Common myeloid progenitor, CD34-positive (primary cell): ENCODE data around the gene SIK2.

Source experiments
- CTCF ChIA-PET: fragments of 350-600 bp; sonication (Branson Sonifier 250); formaldehyde crosslinking; loops from one replicate; lab custom pipeline; 2021; ENCODE audit warnings: antibody characterized with exemption; lab: Charles Lee
- POLR2A ChIA-PET: fragments of 350-600 bp; sonication (Branson Sonifier 250); formaldehyde crosslinking; loops from one replicate; lab custom pipeline; 2021; ENCODE audit warnings: antibody characterized with exemption; lab: Charles Lee
- DNase-seq, 3 donors: peaks; one replicate each; pipeline versions ENCODE4 v3.0.0 to v3.0.0-alpha.2; 2013
- H3K27ac ChIP-seq, 2 experiments: 1 replicate in 1 of 2; 2 replicates in 1 of 2; pipeline ENCODE4 v1.7.0; 2013; ENCODE audit warnings: inconsistent platforms in 2 of 2, low read length in 2 of 2, mild to moderate bottlenecking in 2 of 2, low read depth in 1 of 2, moderate library complexity in 1 of 2; ENCODE audit not compliant: severe bottlenecking in 2 of 2, insufficient read depth in 1 of 2, poor library complexity in 1 of 2
- H3K27me3 ChIP-seq, 5 experiments: replicated peaks in 2 of 5; 1 replicate in 3 of 5; 2 replicates in 2 of 5; pipeline versions ENCODE4 v1.6.1 to v1.7.0; 2013; ENCODE audit warnings: low read length in 4 of 5, mild to moderate bottlenecking in 2 of 5, moderate library complexity in 2 of 5, inconsistent platforms in 1 of 5; ENCODE audit not compliant: insufficient read depth in 5 of 5, control insufficient read depth in 4 of 5
- H3K36me3 ChIP-seq, 4 experiments: 1 replicate in 2 of 4; 2 replicates in 2 of 4; pipeline versions ENCODE4 v1.6.1 to v1.7.0; 2013; ENCODE audit warnings: low read length in 3 of 4, control low read depth in 1 of 4, mild to moderate bottlenecking in 1 of 4; ENCODE audit not compliant: control insufficient read depth in 4 of 4, insufficient read depth in 4 of 4
- H3K4me1 ChIP-seq, 4 experiments: 1 replicate in 3 of 4; 2 replicates in 1 of 4; pipeline versions ENCODE4 v1.6.1 to v1.7.1; 2013; ENCODE audit warnings: low read length in 3 of 4, mild to moderate bottlenecking in 3 of 4, control low read depth in 1 of 4, inconsistent platforms in 1 of 4, moderate library complexity in 1 of 4; ENCODE audit not compliant: control insufficient read depth in 4 of 4, insufficient read depth in 4 of 4; ENCODE audit errors: control extremely low read depth in 1 of 4
- H3K4me3 ChIP-seq, 7 experiments: 1 replicate in 4 of 7; 2 replicates in 3 of 7; pipeline versions ENCODE4 v1.5.1 to v1.7.0; 2013; ENCODE audit warnings: mild to moderate bottlenecking in 7 of 7, low read length in 6 of 7, moderate library complexity in 6 of 7, inconsistent platforms in 2 of 7, low read depth in 2 of 7, control low read depth in 1 of 7; ENCODE audit not compliant: insufficient read depth in 4 of 7, control insufficient read depth in 1 of 7; ENCODE audit errors: extremely low read depth in 1 of 7
- H3K9me3 ChIP-seq, 5 experiments: 1 replicate in 4 of 5; 2 replicates in 1 of 5; pipeline versions ENCODE4 v1.6.1 to v1.7.1; 2013; ENCODE audit warnings: low read length in 4 of 5, mild to moderate bottlenecking in 2 of 5, inconsistent platforms in 1 of 5, low read depth in 1 of 5, moderate library complexity in 1 of 5; ENCODE audit not compliant: control insufficient read depth in 4 of 5, insufficient read depth in 2 of 5; ENCODE audit errors: control extremely low read depth in 1 of 5
- WGBS: methylation state at CpG from one replicate; pipeline ENCODE4 v1.1.5; 2013; ENCODE audit not compliant: insufficient coverage; 5-methylcytosine and 5-hydroxymethylcytosine counted together

Gene SIK2

DNA sequence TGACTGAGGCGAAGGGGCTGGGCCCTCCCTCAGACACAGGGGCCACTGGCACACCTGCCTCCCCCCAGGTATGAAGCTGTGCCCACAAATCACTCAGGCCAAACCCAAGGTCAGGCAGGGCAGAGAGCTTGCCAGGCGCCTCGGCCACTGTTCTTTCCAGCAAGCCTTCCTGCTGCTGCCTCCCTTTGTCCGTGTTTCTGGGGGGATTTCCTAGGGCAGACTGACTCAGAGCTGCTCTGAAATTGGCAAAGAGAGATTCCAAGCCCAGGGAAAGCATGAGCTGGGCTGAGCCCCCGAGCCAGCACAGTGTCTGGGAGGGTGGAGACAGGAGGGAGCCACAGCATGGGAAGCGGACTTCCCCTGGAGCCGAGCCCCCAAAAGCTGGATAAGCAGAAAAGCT, 130.8 kb downstream of the SIK2 start:
- H3K4me3 ChIP-seq: no peak overlapping the region
- DNase-seq: no peak
- H3K36me3 ChIP-seq: peaks cover 0 to 9% (median 7%) of the 10 kb centered on the region in 4 experiments
- ChIA-PET CTCF (interaction anchor here (0.6 to 3.0 kb wide), 5 partner anchors 9 to 63 kb away, joined by 3 to 7 read pairs (median 3); no protein-coding TSS in a partner anchor), POLR2A (no interaction called here)
- no peaks in the 10 kb centered on the region for H3K27me3 ChIP-seq
- no peaks in the 10 kb centered on the region for H3K4me1 ChIP-seq
- no peak overlapping the region for H3K27ac ChIP-seq
- WGBS: 90% methylated on average over 5 of the region's 7 CpGs
- no peaks in the 10 kb centered on the region for H3K9me3 ChIP-seq

DNA sequence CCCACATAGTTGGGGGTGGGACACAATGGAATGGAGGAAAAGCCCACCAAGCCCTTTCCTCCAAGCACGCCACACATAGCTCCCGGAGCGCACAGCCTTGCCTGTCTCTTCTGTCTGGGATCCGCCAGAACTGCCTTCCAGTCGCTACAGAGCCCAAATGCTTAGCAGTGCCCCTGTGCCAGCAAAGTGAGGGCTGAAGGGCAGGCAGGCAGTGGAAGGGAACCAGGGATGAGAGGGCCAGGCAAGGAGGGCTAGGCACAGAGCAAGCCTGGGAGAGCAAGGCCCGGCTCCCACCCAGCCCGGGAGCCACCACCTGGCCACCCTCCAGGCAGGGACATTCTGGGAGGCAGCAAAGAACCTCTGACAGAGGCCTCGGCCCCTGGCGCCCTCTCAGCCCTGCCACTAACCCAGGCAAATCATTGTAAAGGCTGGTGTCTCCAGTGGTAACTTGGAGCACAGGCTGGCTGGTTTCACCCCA, 131.4 kb downstream of the SIK2 start:
- ChIA-PET POLR2A (no interaction called here), CTCF (interaction anchor here (0.6 to 3.0 kb wide), 5 partner anchors 10 to 62 kb away, joined by 3 to 7 read pairs (median 3); no protein-coding TSS in a partner anchor)
- Histone ChIP-seq H3K27me3 (no peaks in the 10 kb centered on the region), H3K9me3 (no peaks in the 10 kb centered on the region), H3K4me3 (no peak overlapping the region), H3K36me3 (peaks cover 0 to 14% (median 12%) of the 10 kb centered on the region in 4 experiments), H3K27ac (no peak overlapping the region), H3K4me1 (no peaks in the 10 kb centered on the region)
- DNase-seq: no peak
- WGBS: 92% methylated on average over 7 of the region's 9 CpGs

DNA sequence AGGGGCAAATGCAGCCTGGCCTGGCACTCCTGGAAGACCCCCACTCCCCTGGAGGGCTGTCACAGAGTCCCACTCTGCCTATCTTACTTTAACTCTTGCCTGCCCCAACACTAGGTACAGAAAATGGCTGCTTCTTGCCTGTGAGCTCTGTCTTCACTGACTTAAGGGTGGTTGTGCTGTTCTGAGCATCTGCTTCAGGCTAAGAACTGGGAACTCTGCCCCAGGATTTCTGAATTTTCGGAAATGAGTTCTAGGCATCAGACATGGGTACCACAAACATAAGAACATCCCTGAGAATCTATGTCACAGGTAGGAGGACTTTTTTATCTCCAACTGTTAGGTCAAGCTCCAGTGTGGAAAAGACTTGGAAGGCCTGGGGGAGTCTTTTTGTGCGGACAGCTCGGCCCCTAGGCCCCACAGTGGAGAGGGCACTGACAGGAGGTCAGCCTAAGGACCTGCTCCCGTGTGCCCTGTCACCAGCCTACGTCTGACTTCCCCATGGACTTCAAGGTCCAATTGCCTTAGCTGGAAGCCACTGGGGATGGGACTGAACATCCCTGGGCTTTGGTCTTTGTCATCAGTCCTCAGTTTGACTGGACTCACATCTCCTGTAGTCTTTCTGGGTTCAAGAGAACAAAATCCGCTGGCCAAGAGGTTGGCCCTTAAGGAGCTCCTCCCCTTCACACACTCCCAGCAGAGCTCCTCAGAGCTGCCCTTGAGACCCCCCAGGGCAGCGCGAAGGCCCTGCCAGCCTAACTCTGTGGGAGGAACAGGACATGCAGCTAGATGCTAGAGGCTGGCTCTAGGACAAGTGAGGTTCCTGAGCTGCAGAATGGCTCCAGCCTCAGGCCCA, 132.1 kb downstream of the SIK2 start:
- no peak for DNase-seq
- WGBS: 95% methylated on average over 7 of the region's 8 CpGs
- no peaks in the 10 kb centered on the region for H3K9me3 ChIP-seq
- H3K27me3 ChIP-seq: no peaks in the 10 kb centered on the region
- POLR2A ChIA-PET: interaction anchor here (0.6 kb wide), 1 partner anchor 140 kb away, joined by 3 read pairs; no protein-coding TSS in a partner anchor
- no peaks in the 10 kb centered on the region for H3K4me1 ChIP-seq
- no peak overlapping the region for H3K4me3 ChIP-seq
- peaks cover 0 to 14% (median 10%) of the 10 kb centered on the region in 4 experiments for H3K36me3 ChIP-seq
- CTCF ChIA-PET: interaction anchor here (1.0 to 3.0 kb wide), 2 partner anchors 10 to 29 kb away, joined by 3 to 7 read pairs; no protein-coding TSS in a partner anchor
- no peak overlapping the region for H3K27ac ChIP-seq

DNA sequence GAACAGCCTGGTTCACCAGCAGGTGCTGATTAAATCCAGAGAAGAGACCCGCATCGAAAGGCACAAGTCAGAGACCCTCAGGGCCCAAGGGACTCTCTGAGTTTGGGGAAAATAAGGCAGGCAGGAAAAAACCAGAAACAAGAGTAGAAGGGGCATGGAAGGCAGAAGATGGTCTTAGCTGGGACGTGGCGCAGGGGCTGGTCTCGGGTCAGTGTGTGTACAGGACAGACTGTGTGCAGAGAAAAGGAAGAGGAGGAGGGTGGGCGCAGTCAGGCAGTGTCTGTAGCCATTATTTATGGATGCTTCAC, 132.7 kb downstream of the SIK2 start:
- Histone ChIP-seq H3K9me3 (no peaks in the 10 kb centered on the region), H3K4me3 (no peak overlapping the region), H3K27ac (no peak overlapping the region), H3K36me3 (peaks cover 0 to 15% (median 10%) of the 10 kb centered on the region in 4 experiments), H3K4me1 (no peaks in the 10 kb centered on the region), H3K27me3 (no peaks in the 10 kb centered on the region)
- ChIA-PET CTCF (interaction anchor here (1.0 to 3.0 kb wide), 2 partner anchors 11 to 29 kb away, joined by 3 to 7 read pairs; no protein-coding TSS in a partner anchor), POLR2A (interaction anchor here (0.6 kb wide), 1 partner anchor 140 kb away, joined by 3 read pairs; no protein-coding TSS in a partner anchor)
- 95% methylated on average over 6 of the region's 6 CpGs for WGBS
- DNase-seq: no peak

DNA sequence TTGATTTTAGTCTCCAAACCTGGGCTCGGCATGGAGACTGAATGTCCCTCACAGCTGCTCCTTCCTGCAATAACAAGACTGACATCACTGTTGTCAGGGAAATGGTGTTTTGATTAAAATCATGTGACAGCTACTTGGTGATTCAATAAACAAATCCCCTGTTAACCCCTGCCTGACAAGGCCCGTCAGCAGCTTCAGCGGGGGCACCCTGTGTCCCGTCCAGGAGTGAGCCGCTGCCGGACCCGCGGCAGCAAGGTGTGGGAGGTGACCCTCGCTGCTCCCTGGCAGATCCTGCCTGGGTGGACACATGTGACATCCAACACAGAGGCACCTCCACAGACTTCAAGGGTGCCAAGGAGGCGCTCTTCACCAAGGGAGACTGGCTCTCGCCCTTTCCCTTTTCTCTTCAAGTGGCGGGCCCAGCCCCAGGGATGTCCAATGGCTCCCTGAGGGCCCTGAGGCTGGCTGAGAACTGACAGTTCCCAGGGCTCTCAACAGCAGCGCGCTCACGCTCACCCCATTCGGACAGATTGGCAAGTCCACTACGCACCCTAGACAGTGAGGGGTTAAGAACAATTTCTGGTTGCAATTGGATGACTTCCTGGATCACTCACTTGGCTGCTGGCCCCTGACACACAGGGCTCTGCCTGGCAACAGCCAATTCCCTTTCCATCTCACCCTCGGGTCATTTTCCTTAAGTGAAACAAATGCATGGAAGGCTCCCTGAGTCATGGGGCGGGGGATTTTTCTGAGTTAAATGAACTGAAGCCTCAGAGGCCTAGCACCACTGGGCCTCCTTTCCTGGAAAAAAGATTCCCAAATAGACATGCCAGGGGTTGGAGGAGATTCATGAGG, 133.2 kb downstream of the SIK2 start:
- Histone ChIP-seq H3K4me3 (no peak overlapping the region), H3K4me1 (no peaks in the 10 kb centered on the region), H3K9me3 (no peaks in the 10 kb centered on the region), H3K27me3 (no peaks in the 10 kb centered on the region), H3K27ac (no peak overlapping the region), H3K36me3 (peaks cover 0 to 19% (median 11%) of the 10 kb centered on the region in 4 experiments)
- WGBS: 95% methylated on average over 17 of the region's 19 CpGs
- ChIA-PET POLR2A (no interaction called here), CTCF (interaction anchor here (1.0 to 3.0 kb wide), 2 partner anchors 12 to 30 kb away, joined by 3 to 7 read pairs; no protein-coding TSS in a partner anchor)
- DNase-seq: peak in 2 of 3 donors; percentile 17 to 43

DNA sequence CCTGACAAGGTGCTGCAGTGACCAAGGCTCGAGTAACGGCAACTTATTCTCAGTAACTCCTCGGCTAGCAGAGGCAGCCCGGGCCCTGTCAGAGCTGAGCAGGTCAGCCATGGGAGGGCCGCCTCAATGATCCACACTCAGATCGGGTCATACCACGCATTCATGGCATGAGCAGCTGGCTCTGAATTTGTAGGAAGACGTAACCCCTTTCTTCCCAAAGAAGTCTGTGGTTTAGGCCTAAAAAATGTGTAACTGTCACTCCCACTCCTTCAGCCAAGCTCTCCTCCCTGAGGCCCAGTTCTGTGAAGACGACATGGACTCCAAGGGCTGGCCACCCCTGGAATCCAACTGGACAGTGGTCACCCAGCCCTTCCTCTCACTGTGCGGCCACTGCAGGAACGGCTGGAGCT, 133.9 kb downstream of the SIK2 start:
- Histone ChIP-seq H3K27ac (no peak overlapping the region), H3K9me3 (no peaks in the 10 kb centered on the region), H3K4me1 (no peaks in the 10 kb centered on the region), H3K4me3 (no peak overlapping the region), H3K27me3 (no peaks in the 10 kb centered on the region), H3K36me3 (peaks cover 7 to 23% (median 17%) of the 10 kb centered on the region in 4 experiments)
- no peak for DNase-seq
- WGBS: 95% methylated on average over 11 of the region's 11 CpGs
- POLR2A ChIA-PET: no interaction called here
- CTCF ChIA-PET: no interaction called here
